ENCODE results near the gene TMCC2.

GRCh38 chr1:205211839-205212536, 15.8 kb upstream of the TMCC2 start:
- no peak for TF ChIP-seq CTCF (IDR thresholded peaks at IDR 0.05; ENCODE audit: low read depth, low read length)
- TF ChIP-seq POLR2A (IDR thresholded peaks at IDR 0.05; ENCODE audit: extremely low read depth, insufficient read length): no peak
- no peak for TF ChIP-seq MAX (IDR thresholded peaks at IDR 0.05; ENCODE audit: low read depth, low read length)
